ACHN (cell line): Measurements from ENCODE around the gene DHX9.

Experiments
- DNase-seq: peaks from one replicate; pipeline ENCODE4 v3.0.0-alpha.2; 2015
- in situ Hi-C: cut with HindIII; loops from 2 replicates; pipeline ENCODE4 v1.10.0; 2017; ENCODE audit warnings: low sequenced_read_pairs, low pct_ligation_motif_present, low pct_unique_long_range_greater_than_20kb

The DHX9 gene

GRCh38 chr1:182839209-182840066, at the start of gene DHX9:
Gene DHX9, plus strand, starts transcription at chr1:182839347. Its CDS starts 3,220 bp downstream, at chr1:182842567.
- peak; percentile 90 for DNase-seq
- in situ Hi-C loops = no loop called here

- no peak for DNase-seq
- in situ Hi-C loops = no loop called here
Observed at GRCh38 chr1:182791281-182792179, 47.6 kb upstream of the DHX9 start.

- in situ Hi-C loops = no loop called here
Observed at GRCh38 chr1:182794091-182794490, 45.1 kb upstream of the DHX9 start.

GRCh38 chr1:182794676-182795201, 44.4 kb upstream of the DHX9 start:
- in situ Hi-C loops = no loop called here
- DNase-seq = no peak

More at GRCh38 chr1:182794091-182794490, 45.1 kb upstream of the DHX9 start:
- DNase-seq = no peak

- in situ Hi-C loops = no loop called here
Observed at GRCh38 chr1:182795563-182796228, 43.5 kb upstream of the DHX9 start.

DNA sequence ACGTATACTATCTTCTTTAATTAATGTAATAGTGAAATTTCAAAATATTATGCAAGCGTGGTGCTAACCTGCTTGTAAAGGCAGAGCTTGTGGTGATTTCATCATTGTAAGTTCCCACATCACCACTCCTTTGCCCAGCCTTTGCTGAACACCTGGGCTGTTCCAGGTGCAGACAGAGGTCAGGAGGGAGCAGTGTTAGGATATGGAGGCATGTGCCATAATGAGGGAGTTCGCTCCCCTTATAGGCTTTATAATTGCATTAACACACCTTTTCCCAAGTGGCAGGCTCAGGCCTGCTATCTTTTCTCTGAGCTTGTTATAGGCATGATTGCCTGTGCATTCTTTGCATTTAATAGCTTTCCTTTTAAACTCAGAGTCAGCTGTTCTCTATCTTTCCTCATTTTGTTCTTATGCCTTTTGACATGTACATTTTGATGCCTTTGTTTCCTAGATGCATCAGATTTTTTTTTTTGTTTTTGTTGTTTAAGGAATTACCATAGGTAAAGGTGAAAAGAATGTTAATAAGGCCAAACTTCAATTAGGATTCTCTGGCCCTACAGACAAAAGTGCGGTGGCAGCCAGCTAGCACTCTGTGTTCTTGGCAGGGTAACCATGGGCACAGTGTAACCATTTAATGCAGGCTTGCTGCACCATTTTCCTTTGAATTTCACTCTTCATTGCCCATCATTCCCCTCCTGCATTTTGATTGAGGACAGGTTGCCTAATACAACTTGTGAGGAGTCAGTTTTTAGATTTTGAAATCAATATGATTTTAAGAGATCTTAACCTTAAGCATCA, 36.9 kb upstream of the DHX9 start:
- in situ Hi-C loops = no loop called here
- DNase-seq = no peak

More at GRCh38 chr1:182795563-182796228, 43.5 kb upstream of the DHX9 start:
- no peak for DNase-seq

DNA sequence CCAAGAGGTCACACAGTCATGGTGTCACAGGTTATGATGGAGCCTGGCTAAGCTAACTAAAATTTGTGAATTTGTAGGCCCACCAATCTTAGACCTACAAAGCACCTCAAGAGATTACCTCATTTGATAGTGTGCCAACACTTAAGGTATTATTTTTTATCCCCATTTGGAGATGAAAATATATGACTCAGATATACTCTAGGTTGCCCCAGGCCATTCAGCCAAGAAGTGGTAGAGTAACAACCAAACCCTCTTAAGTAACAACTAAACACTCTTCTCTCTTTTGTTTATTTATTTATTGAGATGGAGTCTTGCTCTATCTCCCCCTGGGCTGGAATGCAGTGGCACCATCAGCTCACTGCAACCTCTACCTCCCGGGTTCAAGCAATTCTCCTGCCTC, 35.3 kb upstream of the DHX9 start:
- no peak for DNase-seq
- in situ Hi-C loops = no loop called here

GRCh38 chr1:182806015-182806678, 33.0 kb upstream of the DHX9 start:
- no peak for DNase-seq
- in situ Hi-C loops = no loop called here

DNA sequence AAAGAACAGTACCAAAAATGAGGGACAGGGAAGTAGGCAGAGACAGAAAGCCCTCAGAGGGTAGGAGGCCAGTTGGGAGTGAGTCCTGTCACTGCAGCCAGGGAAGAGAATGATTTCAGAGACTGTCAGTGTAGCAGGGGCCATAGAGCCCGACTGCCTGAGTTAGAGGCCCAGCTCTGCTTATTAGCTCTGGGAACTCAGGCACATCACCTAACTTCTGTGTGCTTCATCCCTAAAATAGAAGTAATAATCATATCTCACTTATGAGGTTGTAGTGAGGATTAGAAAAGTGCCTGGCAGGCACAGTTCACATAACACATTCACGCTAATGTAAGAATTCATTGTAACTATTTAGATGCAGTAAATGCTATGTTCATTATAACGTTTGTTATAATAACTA, 31.2 kb upstream of the DHX9 start:
- DNase-seq = no peak
- in situ Hi-C loops = no loop called here

DNA sequence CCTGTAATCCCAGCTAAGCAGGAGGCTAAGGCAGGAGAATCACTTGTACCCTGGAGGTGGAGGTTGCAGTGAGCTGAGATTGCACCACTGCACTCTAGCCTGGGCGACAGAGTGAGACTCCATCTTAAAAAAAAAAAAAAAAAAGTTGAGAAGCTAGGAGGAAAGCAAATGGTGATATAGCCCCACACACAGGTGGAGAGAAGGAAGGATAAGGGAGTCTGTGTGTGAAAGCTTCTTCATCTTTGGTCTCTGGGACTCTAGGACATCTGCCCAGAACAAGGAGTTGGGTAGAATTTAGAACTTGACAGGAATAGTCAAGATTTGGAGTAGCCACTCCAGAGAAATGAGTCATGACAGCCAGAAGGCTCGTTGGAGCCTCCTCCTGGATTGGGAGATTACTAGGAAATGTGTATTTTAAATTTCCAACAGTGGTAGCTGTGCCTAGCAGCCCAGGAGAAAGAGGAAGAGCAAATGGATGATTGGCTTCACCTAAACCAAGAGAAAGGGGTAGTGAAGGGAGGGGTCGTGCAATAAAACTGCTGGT, 29.7 kb upstream of the DHX9 start:
- no peak for DNase-seq
- in situ Hi-C loops = no loop called here

DNA sequence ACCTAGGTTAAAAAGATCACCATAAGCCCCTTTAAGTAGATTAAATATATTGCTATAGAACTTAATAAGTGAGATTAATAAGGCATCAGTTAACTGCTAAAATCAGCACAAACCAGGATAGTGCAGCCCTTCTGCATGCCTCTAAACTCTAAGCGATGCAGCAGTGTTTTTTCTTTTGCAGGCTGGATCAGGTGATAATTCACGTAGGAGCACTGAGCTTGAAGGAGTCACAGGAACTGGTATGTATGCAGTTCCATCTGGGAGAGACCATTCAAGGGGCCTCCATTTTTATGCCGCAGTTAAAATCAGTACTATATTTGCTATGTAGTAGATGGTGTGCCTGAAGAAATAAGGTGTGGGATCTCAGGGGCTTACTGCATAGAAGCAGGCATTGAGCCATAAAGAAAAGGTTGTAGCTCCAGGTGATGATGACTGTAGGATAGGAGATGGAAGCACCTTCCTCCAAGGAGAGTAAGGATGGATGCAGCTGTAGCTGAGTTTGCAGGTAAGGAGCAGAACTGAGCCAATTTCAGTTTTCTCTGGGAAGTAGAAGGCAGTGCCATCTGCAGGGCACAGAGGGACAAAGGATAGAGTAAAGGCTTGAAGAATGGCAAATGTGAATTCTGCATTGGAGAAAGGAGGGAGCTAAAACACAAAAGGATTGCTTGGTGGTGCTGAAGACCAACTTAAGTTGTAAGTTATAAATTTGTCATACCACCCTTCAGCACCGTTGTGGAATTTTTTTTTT, 27.0 kb upstream of the DHX9 start:
- in situ Hi-C loops = no loop called here
- DNase-seq = no peak

GRCh38 chr1:182816863-182817262, 22.3 kb upstream of the DHX9 start:
- DNase-seq = no peak
- in situ Hi-C loops = no loop called here

DNA sequence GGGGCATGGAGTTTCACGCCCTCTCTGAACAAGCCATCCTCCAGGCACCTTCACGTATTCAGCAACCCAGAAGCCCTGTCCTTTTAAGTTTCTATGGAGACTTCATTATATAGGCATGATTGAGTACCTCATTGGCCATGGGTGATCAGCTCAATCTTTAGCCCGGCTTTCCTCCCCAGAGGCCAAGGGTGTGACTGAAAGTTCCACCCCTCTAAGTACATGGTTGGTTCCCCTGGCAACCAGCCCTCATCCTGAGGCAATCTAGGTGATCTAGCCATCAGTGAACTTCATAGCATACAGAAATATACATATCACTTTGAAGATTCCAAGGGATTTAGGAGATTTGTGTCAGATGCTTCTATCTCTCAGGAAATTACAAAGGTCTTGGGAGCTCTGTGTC, 21.3 kb upstream of the DHX9 start:
- no peak for DNase-seq
- in situ Hi-C loops = no loop called here

- no peak for DNase-seq
- in situ Hi-C loops = no loop called here
Observed at GRCh38 chr1:182823220-182823619, 15.9 kb upstream of the DHX9 start.

DNA sequence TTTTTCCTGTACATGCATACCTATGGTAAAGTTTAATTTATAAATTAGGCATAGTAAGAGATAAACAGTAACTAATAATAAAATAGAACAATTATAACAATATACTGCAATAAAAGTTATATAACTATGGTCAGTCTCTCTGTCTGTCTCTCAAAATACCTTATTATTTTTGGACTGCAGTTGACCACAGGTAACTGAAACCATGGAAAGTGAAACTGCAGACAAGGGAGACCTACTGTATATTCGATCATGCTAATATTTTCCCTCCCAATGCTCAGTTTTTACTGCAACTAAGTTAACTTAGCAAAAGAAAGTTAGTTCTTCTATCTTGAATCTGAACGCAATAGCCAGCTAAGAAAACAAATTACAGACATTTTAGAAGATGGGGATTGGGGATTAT, 12.3 kb upstream of the DHX9 start:
- in situ Hi-C loops = no loop called here

DNA sequence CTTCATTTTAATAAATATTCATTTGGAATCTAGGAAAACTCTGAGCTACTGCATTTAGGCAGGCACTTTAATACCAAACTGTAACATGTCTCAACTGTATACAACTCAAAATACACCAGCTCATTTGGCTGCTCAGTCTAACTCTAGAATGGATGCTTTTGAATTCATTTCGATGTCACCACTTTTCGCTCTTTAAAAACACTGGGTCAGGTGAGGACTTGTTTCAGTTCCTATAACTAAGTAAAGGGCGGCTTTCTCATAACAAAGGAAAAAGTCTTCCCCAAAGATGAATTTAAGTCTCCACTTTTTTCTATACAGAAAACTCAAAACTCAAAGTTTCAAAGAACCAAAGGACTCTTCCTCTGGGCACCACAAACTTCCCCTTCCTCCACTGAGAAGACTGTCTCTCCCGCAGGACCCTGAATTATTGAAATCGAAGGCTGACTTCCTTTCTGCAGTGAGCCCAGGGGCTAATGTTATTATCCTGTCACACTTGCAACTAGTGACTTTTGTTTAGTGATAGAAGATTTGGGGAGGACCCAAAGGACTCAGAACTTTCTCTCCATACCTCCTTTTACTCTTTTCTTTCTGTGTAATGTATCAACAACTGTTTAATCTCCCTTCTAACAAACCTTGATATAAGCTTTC, 9.7 kb upstream of the DHX9 start:
- in situ Hi-C loops = no loop called here
- DNase-seq = no peak

More for the DNA sequence above, 12.3 kb upstream of the DHX9 start:
- no peak for DNase-seq
